ENCODE results near the gene CR1. TPM values are rescaled to one million over a fixed set of nuclear protein-coding genes. Genes with fewer than 3 reads are reported as not detected.

CR1 gene
- total RNA-seq, 4 donors from 2014 or later: 1.5 to 12.0 (median 3.3) TPM

- no peak for DNase-seq
- no peaks in the 10 kb centered on the region for H3K27me3 ChIP-seq
- TF ChIP-seq POLR2A (IDR thresholded peaks at IDR 0.05) (no peak), EP300 (IDR thresholded peaks at IDR 0.05; ENCODE audit: low read depth) (no peak), POLR2AphosphoS5 (IDR thresholded peaks at IDR 0.05) (no peak), CTCF (IDR thresholded peaks at IDR 0.05) (no peak)
- in situ Hi-C loops (cut with MboI; ENCODE audit: low pct_ligation_motif_present in 1 of 4, low pct_unique_long_range_greater_than_20kb in 1 of 4, low sequenced_read_pairs in 3 of 4) (no loop called here), intact Hi-C loops (cut with DNase I; ENCODE audit: low total_unique reads) (no loop called here)
- H3K27ac ChIP-seq: no peak overlapping the region
- no peaks in the 10 kb centered on the region for H3K9me3 ChIP-seq
- WGBS, 2 donors (ENCODE audit: low coverage in 1 of 2): 39 to 44% methylated on average over 4 to 5 of the region's 5 CpGs
- no peak overlapping the region for H3K4me3 ChIP-seq
- peaks cover 0 to 10% (median 7%) of the 10 kb centered on the region in 4 donors for H3K4me1 ChIP-seq
- no peaks in the 10 kb centered on the region for H3K36me3 ChIP-seq
These were observed 153.3 kb downstream of the CR1 start for GRCh38 chr1:207649210-207649753.

- in situ Hi-C loops (cut with MboI; ENCODE audit: low pct_ligation_motif_present in 1 of 4, low pct_unique_long_range_greater_than_20kb in 1 of 4, low sequenced_read_pairs in 3 of 4) (no loop called here), intact Hi-C loops (cut with DNase I; ENCODE audit: low total_unique reads) (no loop called here)
- no peaks in the 10 kb centered on the region for H3K36me3 ChIP-seq
- H3K27ac ChIP-seq: no peak overlapping the region
- no peaks in the 10 kb centered on the region for H3K27me3 ChIP-seq
- 75 to 76% methylated on average over 4 of the region's 4 CpGs for WGBS, 2 donors (ENCODE audit: low coverage in 1 of 2)
- no peak overlapping the region for H3K4me3 ChIP-seq
- no peaks in the 10 kb centered on the region for H3K9me3 ChIP-seq
- H3K4me1 ChIP-seq: peaks cover 0 to 4% (median 1%) of the 10 kb centered on the region in 4 donors
- DNase-seq: no peak
- no peak for TF ChIP-seq CTCF (IDR thresholded peaks at IDR 0.05)
These were observed 154.1 kb downstream of the CR1 start for GRCh38 chr1:207649865-207650580.

- Histone ChIP-seq H3K27ac (no peak overlapping the region), H3K9me3 (no peaks in the 10 kb centered on the region), H3K36me3 (no peaks in the 10 kb centered on the region), H3K27me3 (no peaks in the 10 kb centered on the region), H3K4me1 (no peaks in the 10 kb centered on the region), H3K4me3 (no peak overlapping the region)
- 90 to 100% methylated on average over 1 of the region's 1 CpG for WGBS, 2 donors (ENCODE audit: low coverage in 1 of 2)
- no peak for DNase-seq
- intact Hi-C loops (cut with DNase I; ENCODE audit: low total_unique reads) (no loop called here), in situ Hi-C loops (cut with MboI; ENCODE audit: low pct_ligation_motif_present in 1 of 4, low pct_unique_long_range_greater_than_20kb in 1 of 4, low sequenced_read_pairs in 3 of 4) (no loop called here)
- no peak for TF ChIP-seq EP300 (IDR thresholded peaks at IDR 0.05; ENCODE audit: low read depth)
- no peak for TF ChIP-seq POLR2AphosphoS5 (IDR thresholded peaks at IDR 0.05)
- TF ChIP-seq POLR2A (IDR thresholded peaks at IDR 0.05): no peak
- TF ChIP-seq CTCF (IDR thresholded peaks at IDR 0.05): no peak
These were observed 155.6 kb downstream of the CR1 start for GRCh38 chr1:207651583-207651982.

GRCh38 chr1:207654320-207654719 is 158.4 kb downstream of the CR1 start:
- Histone ChIP-seq H3K27me3 (no peaks in the 10 kb centered on the region), H3K27ac (no peak overlapping the region), H3K4me3 (no peak overlapping the region), H3K9me3 (no peaks in the 10 kb centered on the region), H3K4me1 (no peaks in the 10 kb centered on the region), H3K36me3 (no peaks in the 10 kb centered on the region)
- in situ Hi-C loops (cut with MboI; ENCODE audit: low pct_ligation_motif_present in 1 of 4, low pct_unique_long_range_greater_than_20kb in 1 of 4, low sequenced_read_pairs in 3 of 4) (no loop called here), intact Hi-C loops (cut with DNase I; ENCODE audit: low total_unique reads) (no loop called here)
- WGBS, 2 donors (ENCODE audit: low coverage in 1 of 2): 68 to 75% methylated on average over 2 of the region's 2 CpGs
- no peak for TF ChIP-seq POLR2AphosphoS5 (IDR thresholded peaks at IDR 0.05)
- no peak for TF ChIP-seq POLR2A (IDR thresholded peaks at IDR 0.05)
- peak in 1 of 5 experiments; percentile 11 for TF ChIP-seq CTCF (IDR thresholded peaks at IDR 0.05)
- TF ChIP-seq EP300 (IDR thresholded peaks at IDR 0.05; ENCODE audit: low read depth): no peak
- DNase-seq: no peak

All from transverse colon (tissue), 4 donors.